CD4-positive, alpha-beta T cell treated with Interleukin-21 for 1 hour (primary cell): ENCODE measurements around the gene PLOD3.
A peak's percentile ranks its signal among the peaks of the same experiment; 100 is the strongest.

ENCODE experiments used
- DNase-seq: peaks from one replicate; pipeline ENCODE4 v3.0.0-alpha.2; 2020

Gene PLOD3

DNA sequence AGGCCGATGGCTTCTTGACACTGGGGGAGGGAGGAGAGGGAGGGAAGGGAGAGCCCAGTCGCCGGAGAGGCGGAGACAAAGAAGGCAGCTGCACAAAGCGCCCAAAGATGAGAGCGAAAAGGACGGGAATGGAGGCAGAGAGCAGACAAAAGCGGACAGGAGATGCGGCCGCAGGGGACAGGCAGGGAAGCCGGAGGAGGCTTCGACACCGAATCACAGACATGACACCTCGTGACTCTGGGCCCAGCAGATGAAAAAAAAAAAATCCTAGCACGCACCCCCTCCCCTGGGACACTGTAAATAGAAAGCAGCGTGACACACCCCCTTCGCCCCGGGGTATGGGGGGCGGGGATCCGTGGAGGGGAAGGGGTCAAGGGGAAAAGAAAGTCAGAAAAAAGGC, 38.3 kb downstream of the PLOD3 start:
- no peak for DNase-seq

DNA sequence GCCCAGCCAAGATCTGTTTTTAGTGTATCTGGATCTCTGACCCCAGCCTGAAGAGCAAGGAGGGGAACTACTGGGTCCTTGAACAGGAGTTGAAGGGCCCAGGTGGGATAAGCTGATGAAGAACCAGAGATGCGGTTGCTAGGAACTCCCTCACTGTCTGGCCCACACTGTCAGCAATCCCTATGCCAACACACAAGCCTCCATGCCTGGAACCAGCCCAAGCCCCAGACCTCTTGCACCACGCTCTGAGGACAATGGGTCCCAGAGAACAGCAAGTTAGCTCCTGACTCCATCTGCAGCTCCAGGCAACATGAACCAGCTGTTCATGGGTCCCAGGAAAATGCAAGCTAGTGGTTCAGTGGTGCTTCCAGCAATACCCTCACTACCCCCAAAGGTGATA, 39.7 kb downstream of the PLOD3 start:
- no peak for DNase-seq

DNA sequence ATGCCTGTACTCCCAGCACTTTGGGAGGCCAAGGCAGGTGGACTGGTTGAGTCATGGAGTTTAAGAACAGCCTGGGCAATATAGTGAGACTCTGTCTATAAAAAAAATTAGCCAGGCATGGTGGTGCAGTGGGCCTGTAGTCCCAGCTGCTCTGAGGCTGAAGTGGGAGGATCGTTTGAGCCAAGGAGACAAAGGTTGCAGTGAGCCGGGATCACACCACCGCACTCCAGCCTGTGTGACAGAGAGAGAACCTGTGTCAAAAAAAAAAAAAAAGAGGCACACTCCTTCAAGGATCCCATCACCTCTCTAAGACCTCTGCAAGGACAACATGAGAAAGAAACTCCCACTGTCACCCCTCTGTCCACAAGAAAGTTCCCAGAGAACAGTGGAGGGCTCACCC, 41.7 kb downstream of the PLOD3 start:
- DNase-seq, result no peak

DNA sequence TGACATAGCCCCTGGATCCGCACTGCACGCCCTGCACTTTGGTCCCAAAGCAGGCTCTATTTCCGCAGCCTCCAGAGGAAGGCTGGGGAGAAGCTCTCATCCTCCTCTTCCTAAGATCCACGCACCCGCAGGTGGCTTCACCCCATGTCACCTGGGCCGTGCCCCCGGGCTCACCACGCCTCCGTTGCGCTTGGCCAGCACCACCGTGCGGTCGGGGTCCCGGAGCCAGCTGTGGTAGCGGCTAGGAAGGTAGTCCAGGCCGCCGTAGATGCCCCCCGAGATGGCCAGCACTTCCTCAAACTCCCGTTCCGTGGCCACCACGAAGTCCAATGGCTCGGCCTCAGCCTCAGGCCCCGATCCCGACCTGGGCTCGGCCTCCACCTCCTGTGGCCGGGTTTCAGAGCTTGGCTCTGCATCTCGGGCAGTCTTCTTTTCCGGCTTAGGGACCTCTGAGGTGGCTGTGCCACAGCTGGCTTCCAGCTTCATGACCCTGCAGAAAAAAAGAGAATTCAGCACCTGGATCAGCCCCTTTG, 43.0 kb downstream of the PLOD3 start:
- DNase-seq, result no peak

DNA sequence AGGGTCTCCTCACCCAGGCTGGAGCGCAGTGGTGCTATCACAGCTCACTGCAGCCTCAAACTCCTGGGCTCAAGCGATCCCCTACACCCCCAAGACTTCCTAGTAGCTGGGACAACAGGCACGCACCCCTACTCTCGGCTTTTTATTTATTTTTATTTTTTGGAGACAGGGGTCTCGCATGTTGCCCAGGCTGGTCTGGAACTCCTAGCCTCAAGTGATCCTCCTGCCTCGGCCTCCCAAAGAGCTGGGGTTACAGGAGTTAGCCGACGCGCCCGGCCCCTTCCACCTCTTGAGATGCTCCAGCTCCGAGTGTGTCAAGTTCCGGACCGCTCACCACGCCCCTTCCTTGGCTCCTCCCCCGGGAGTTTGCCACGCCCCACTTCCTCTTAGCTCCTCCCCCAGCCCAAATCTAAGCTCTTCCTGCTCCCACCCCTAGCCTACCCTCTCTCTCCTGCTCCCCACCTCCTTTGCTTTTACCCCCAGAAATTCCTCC, 43.6 kb downstream of the PLOD3 start:
- DNase-seq, result peak; percentile 72

DNA sequence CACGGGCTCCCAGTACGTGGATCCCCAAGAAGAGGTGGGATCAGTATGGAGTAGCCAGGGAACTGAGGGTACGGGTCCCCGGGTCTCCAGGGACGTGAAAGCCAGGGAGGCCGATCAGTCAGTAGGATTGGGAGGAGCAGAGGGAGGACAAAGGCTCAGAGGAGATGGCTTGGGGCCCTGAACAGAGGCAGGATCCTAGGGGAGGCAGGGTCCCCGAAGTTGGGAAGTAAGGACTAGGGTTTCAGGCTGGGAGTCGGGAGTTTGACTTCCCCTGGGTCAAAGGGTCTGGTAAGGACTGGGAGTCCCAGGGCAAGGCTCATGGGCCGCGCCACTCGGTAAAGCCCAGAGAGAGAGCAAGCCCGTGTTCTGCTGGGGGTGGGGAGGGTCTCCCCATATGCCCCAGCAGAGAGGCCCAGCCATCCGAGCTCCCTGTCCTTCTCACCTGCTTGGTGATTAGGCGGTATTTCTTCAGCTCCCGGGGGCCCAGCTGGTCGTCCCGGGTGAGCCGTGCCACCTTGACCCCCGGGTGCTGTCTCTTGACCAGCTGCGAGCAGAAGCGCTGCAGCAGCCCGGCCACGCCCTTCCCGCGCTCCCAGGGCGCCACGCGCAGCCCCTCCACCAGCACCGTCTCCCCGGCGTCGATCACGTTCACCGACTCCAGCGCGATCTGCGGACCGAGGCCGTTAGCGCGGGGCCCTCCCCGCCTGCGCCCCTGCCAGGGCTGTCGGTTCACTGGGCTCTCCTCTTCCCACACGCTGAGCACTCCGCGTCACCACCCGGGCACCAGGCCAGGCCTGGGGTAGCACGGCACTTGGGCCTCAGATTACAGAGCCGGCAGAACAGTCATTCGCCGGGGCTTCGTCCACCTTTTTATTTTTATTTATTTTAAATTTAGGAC, 44.3 kb downstream of the PLOD3 start:
- DNase-seq, result no peak

DNA sequence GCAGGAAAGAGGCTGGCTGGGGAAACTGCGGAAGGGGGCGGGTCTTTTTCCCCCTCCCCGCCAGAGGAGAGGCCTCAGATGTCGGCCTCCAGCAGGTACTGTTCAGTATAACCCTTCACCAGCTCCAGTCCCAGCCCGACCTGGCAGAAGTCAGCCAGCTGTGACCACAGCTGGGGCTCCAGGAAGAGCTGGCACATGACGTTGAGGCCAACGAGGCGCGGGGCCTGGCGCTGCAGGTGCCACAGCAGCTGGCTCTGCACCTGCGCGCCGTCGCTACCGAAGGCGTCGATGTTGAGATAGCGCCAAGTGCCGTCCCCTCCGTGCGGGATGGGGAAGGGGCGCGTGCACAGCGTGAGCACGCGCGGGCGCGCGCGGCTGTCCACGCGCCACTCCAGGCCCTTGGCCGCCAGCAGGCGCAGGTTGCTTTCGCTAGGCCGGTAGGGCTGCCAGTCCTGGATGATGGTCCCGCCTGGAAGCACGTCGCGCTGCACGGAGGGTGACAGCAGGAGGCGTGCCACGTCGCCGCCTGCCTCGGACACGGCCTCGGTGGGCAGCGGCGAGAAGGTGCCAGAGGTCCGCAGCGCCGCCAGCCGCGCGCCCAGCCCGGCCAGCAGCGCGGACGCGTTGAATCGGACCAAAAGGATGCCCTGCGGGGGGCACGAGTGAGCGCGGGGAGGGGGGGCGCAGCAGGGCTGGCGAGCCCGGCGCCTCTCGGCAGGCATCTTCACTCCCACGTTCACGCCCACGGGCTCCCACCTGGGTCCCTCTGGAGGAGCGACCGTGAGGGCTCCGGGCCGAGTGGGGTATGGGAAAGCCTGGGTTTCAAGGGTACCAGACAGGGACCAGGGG, 45.2 kb downstream of the PLOD3 start:
- DNase-seq, result no peak

DNA sequence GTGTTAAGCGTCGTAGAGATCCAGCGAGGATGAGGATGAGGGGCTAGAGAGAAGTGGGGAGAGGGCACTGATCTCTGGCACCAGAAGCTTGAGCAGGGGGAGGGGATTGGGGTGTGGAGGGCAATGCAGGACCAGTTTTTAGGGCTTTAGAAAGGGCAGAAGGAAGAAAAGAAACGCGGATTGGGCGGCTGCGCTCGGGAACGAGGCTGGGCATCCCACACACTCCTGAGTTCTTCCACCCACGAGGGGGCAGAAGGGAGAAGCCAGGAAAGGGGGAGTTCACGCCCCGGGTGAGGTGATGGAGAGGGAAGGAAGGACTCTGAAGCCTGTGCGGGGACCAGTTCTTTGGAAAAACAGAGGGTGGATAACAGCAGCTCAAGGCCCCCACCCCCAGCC, 45.9 kb downstream of the PLOD3 start:
- DNase-seq, result no peak

DNA sequence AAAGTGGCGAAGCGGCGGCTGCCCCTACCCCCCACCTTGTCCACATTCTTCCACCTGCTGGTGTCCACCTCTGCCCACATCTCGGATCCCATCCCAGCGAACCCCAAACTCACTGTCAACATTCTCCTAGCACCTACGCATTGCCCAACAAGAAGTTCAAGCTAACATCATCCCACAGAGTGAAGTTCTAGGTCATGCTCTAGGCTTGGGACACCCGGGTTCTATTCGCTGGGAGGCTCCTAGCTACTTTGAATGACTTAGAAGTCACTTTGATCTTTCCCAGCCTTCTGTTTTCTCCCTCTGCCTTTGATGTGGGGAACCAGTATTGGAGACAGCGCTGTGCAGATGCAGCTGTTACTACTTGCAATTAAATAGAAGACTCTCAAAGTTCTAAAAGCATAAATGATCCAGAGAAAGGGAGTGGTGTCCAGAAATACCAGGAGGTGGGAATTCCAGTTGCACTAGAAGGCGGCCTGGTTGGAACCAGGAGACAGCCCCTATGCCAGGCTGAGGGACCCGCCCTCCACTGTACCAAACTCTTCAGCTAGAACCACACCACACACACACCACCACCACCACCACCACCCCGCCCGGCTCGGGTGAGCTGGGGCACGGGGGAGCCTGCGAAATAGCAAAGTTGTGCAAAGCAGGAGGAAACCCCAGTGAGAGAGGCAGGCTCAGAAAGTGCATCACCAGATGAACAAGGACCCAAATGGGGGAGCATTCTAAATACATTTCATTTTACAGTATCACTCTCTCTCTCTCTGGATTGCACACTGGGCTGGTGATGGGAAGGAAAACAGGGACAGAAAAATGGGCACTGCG, 46.6 kb downstream of the PLOD3 start:
- DNase-seq, result no peak

DNA sequence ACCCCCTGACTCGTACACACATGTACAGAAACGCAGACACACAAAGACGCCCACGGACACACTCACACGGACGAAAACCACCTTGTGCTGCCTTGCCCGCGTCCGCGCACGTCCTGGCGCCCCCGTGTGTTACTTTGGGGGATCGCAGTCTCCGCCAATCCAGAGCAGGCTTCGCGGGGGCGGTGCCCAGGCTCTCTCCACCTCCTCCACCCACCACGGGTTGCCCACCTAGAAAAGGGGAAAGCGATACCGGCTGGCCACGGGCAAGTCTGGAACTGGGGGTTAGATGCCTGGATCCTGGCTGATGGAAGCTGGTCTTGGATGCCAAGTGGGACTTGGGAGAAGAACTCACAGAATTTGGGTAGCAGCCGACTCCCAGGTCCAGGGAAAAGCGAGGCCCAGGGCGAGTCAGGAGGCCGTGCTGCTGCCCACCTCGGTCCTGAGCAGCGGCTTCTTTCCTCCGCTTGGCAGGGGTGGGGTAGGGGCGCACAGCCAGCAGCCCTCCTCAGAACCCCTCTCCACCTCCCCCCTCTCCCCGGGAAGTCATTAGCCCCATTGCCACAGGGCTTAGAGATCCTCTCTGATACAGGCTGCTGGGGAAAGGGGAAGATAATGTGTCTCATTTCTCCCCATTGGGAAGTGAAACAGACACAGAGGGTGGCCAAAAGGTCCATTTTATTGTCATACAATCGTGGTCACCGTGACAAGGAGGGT, 47.4 kb downstream of the PLOD3 start:
- DNase-seq, result peak; percentile 84

DNA sequence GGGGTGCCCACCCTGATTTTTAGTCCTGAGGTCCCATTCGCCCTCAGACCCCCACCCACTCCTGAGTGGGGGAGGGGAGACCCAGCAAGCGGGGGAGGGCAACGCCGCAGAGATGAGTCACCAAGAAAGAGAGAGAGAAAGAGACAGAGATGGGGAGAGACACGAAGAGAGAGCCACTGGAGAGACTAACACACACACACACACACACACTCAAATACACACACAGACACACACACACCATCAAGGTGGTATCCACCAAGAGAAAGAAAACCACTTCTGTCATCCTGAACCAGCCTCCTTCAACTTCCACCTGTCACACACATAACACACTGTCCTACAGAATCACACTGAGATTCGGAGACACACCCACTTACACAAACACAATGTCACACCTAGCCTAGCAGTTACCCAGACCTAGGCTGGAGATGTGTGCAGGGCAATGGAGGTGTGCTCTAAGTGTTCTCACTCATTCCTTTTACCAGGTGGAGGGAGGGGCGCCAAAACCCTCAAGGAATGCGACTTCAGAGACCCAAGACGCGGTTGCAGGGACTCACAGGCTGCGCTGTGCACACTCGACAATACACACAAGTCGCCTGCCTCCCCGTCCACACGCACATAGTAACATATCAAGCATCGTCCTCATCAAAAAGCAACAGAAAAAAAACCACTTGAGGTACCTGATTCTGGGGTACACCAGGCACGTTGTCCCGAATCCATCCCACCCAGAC, 48.1 kb downstream of the PLOD3 start:
- no peak for DNase-seq

DNA sequence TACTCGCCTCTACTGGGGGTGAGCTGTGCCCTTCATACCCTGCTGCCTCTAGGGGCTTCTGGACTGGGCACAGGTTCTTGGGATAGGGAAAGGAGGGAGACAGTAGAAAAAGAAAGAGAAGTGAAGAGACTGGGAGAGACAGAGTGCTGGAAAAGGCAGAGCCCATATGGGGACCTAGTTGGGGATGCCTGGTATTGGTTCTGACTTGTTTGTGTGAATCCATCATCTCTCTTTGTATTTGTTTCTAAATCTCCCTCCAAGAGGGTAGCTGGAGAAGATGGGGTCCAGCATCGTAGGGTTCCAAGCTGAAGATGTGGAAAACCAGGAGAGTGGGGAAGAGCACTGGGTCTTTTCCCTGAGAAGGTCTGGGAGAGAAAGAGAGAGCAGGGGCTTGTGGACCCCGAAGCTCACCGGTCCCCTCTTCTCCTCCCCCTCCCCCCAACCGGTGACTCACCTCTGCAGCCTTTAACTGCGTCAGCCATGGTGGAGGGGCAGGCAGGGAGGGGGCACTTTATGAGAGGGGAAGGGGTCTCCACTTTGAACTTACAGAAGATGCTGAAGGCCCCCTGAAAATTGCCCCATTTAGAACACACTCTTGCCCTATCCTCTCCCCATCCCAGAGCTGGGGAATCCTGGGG, 48.9 kb downstream of the PLOD3 start:
- no peak for DNase-seq

DNA sequence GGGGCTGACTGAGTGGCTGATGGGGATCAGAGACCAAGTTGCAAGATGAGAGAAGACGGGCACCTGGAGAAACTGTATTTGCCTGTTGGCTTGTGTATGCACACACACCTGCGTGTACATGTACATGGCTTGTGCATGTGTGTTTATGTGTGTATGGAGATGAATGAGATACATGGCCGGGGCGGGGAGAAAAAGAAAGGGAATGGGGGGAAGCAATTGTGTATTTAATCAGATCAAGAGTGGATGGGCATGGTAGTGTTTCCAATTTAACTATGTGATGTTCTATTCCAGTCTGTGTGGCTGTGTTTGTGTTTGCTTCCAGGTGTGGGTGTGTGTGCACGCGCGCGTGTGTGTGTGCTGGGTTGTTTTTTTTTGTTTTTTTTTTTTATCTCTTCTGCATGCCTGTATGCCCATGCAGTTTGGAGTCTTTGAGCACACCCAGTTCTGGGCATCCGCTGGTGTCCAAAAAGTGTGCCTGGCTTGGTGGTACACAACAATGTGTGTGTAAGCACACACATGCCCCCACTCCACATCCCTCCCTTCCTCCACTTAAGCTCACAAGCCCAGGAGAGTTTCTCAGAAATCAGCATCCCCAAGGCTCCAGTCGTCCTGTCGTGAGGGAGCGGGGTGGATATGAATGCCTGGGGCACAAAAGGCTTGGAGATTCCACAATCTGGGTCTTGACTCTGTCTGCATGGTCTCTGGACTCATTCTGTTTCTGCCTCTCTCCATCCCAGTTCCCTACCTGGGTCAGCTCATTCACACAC, 49.6 kb downstream of the PLOD3 start:
- DNase-seq, result no peak

DNA sequence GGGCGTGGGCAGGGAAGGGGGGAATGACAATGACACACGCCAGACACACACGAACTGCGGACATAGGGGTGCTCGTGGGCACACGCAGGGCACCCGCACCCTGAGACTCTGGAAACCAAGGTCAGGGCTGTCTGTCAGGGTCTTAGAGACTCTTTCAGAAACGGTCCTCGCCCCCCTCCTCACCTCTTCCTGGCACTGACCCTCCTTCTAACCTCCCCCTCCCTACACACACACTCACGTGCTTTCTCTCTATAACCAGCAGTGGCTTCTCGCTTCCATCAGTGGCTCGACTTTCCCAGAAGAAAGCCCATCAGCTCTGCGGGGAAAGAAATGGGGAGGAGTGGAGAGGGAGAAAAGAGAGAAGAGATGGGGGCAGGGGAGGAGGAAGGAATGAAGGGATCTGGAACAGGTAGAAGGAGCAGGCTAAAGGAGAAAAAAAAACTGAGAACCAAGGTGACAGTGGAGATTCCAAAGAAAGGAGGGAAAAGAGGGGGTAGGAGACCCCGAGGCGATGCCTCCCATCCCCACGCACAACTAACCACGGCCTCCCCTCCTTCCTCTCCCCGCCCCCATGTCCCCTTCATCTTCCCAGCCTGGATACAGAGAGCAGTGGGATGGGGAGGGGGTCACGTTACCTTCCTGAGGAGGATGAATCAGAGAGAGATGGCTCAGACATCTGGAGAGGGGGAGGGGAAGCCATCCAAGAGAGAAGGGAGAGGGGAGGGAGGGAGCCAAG, 50.3 kb downstream of the PLOD3 start:
- no peak for DNase-seq

DNA sequence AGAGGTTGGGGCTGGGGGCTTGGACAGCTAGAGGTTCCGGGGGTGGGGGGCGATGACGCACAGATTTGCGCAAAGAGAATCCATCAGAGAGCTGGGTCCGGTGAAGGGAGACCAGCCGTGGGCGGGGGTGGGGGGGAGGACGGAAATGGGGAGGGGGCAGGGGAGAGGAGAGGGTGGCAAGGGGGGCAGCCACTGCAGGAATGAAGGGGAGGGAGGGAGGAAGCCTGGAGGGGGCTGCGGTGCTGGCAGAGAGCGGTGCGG, 50.8 kb downstream of the PLOD3 start:
- DNase-seq, result no peak

DNA sequence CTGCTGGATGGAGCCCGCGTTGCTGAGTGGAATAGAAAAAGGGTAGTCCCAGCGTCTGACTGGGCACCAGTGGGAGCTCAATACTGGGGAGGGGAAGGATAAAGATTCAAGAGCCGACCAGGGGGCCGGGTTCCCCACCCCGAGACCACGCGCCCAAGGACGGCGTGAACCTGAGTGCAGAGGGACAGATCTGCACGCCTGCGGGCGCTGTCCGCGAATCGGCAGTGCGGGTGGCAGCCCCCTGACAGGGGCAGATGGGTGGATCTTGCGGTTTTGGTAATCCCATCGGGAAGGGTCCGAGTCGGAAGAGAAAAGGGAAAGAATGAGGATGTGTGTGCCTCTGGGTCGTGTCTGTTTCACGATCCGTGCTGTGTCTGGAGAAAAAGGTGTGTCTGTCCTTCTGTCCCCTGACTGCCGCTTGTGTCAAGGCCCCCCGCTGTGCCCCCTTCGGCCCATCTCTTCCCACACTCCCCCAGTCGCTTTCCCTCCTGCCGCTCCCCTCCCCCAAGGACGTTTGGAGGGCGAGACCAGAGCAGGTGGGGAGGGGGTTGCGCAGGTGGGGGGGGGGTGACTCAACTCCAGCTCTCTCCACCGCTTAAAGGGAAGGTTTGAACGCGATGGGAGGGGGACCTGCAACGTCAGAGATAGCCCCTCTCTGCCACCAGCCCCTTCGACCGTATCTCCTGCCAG, 51.3 kb downstream of the PLOD3 start:
- DNase-seq, result no peak

DNA sequence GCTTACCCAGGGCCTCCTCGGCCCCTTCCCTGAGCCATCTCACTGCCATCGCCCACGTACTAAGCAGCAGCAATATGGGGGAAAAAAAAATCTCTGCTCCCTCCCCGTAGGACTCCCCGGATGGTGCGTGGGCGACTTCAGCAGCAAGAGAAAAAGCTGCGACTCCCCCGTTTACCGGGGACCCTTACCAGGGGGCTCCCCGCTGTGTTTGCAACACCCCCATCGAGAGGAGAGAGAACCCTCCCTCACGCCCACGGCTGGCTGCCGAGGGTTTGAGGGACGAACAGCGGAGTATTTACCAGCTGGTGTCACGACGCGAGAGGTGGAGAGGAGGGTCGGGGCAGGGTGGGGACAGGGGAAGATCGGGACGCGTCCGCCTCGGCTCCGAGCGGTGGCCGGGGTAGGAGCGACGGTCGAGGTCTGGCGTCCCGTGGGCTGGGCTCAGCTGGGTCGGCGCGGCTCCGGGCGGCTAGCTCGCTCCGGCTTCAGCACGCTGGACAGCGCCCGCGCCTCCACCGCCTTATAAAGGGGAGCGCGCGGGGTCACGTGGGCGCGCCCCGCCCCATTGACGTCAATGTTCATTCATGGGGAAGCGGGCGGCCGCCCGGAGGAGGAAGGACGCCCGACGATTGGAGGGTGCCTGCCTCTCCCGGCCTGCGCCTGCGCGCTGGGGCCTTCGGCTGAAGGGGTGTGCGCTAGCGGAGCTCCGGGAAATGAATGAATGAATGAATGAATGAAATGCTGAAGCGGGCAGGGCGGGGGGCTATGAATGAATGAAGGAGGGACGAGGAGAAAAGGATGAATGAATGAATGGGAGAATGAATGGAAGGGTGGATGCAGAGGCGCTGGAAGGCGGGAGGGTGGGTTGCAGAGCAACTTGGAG, 52.1 kb downstream of the PLOD3 start, which contains the start of gene VGF:
VGF (minus strand) TSS at position 495 of the 883 bp plus-strand sequence. CDS start 726 bp downstream, outside the sequence.
- DNase-seq, result peak; percentile 93
